Psoas muscle (tissue), 8 donors: ENCODE data around the gene OR56A1. TPM values are rescaled to one million over a fixed set of nuclear protein-coding genes. Genes with fewer than 3 reads are reported as not detected.

ENCODE experiments used
- ATAC-seq, 4 donors: fragments of 200-7000 bp; cut with Tn5 transposase; one replicate each; pipeline ENCODE4 v1.9.1; 2020; ENCODE audit warnings: moderate library complexity in 3 of 4, mild to moderate bottlenecking in 2 of 4
- DNase-seq, 2 donors: peaks; one replicate each; pipeline ENCODE4 v3.0.0-alpha.2; 2020
- H3K27ac ChIP-seq: fragments of 200-600 bp; one replicate; pipeline ENCODE4 v1.8.0; 2022
- H3K27me3 ChIP-seq, 3 donors: fragments of 200-600 bp in 1 of 3; one replicate each; pipeline versions ENCODE4 v1.6.1 to v1.8.0; 2013 to 2022; ENCODE audit warnings: low read length in 2 of 3, mild to moderate bottlenecking in 2 of 3, moderate library complexity in 1 of 3; ENCODE audit not compliant: insufficient read depth in 3 of 3
- H3K36me3 ChIP-seq, 2 donors: fragments of 200-600 bp in 1 of 2; one replicate each; pipeline versions ENCODE4 v1.6.1 to v1.8.0; 2013 to 2022; ENCODE audit warnings: low read depth in 1 of 2, mild to moderate bottlenecking in 1 of 2, moderate library complexity in 1 of 2; ENCODE audit not compliant: insufficient read depth in 1 of 2
- H3K4me1 ChIP-seq: fragments of 200-600 bp; one replicate; pipeline ENCODE4 v1.8.0; 2022
- H3K4me3 ChIP-seq: fragments of 200-600 bp; one replicate; pipeline ENCODE4 v1.8.0; 2022; ENCODE audit warnings: mild to moderate bottlenecking
- H3K9me3 ChIP-seq: fragments of 200-600 bp; one replicate; pipeline ENCODE4 v1.8.0; 2022
- CTCF ChIP-seq: fragments of 200-600 bp; IDR thresholded peaks from one replicate; pipeline ENCODE4 v1.8.0; 2022; ENCODE audit warnings: antibody characterized with exemption
- WGBS, 3 donors: extraction: QIAGEN DNeasy Blood & Tissue Kit; methylation state at CpG; one replicate each; pipeline versions ENCODE4 v1.1.6 to v1.1.7; 2013; 5-methylcytosine and 5-hydroxymethylcytosine counted together
- intact Hi-C, 2 donors: fragments of 100-400 bp; cut with DNase I; formaldehyde crosslinking; loops; one replicate each; pipeline versions ENCODE4 v1.11.0 to v1.14.2; 2022
- polyA plus RNA-seq, 3 donors: library from polyadenylated mRNA; stranded (reverse); fragments of 200-250 nt; gene quantifications; one replicate each; pipeline ENCODE4 v1.2.3, GENCODE V29; 2013
- total RNA-seq, 4 donors: library from RNA; stranded (reverse); fragmentation: NEBNext Ultra II Directional in 2 of 4; extraction: Animal tissue kit (Norgen Biotek cat#: 25700) in 2 of 4; gene quantifications; one replicate each; pipeline versions ENCODE4 v1.2.1 to v1.2.4, GENCODE V29; 2021 to 2023
- donor health status: healthy with polysubstance abuse.
- donor health status: DM: no; HTN: no; CAD: no; lungs with moderate emphysema.
- donor health status: Bipolar disorder and iron deficiency.
- donor health status: healthy.
- donor health status: DM: yes; HTN: yes; CAD: no.
- donor health status: DM: no; HTN: no; CAD: no.
- donor health status: DM: no; HTN: no; CAD: no.
- donor health status: DM: yes; HTN: yes; CAD: no.

Gene OR56A1
- total and polyA plus RNA-seq, 7 donors, result not detected

GRCh38 chr11:6052374-6052773 lies 21.8 kb upstream of the OR56A1 start:
- H3K4me1 ChIP-seq, result no peaks in the 10 kb centered on the region
- intact Hi-C loops, result no loop called here
- no peaks in the 10 kb centered on the region for H3K9me3 ChIP-seq
- DNase-seq (no peak), ATAC-seq (no peak)
- no peak for TF ChIP-seq CTCF
- no peak overlapping the region for H3K27ac ChIP-seq
- H3K27me3 ChIP-seq, result peaks cover 0 to 3% (median 0%) of the 10 kb centered on the region in 3 donors
- no peak overlapping the region for H3K4me3 ChIP-seq
- 64 to 67% (median 64%) methylated on average over 3 of the region's 3 CpGs for WGBS, 3 donors
- H3K36me3 ChIP-seq, result no peaks in the 10 kb centered on the region

DNA sequence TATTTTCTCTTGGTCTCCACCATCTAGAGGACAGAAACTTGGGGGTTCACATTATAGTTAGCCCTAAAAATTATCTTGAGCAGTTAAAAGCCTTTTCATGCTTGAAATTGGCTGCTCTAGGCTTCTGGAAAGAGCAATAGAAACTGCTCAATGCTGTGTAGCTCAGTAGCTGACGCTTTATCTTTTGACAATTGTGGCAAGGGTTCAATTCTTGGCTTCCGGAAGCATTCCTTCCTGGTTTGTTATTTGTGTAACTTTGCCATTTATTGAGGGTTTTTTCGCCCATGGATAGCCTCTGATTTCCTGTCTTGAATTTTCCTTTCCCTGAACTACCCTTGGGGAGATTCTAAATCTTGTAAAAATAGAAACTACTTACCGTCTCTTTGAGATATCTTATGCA lies 10.3 kb upstream of the OR56A1 start:
- Histone ChIP-seq H3K4me1 (no peaks in the 10 kb centered on the region), H3K36me3 (no peaks in the 10 kb centered on the region), H3K9me3 (no peaks in the 10 kb centered on the region), H3K27ac (no peak overlapping the region), H3K4me3 (no peak overlapping the region), H3K27me3 (peaks cover 0 to 5% (median 0%) of the 10 kb centered on the region in 3 donors)
- TF ChIP-seq CTCF, result no peak
- 37 to 43% (median 43%) methylated on average over 4 of the region's 4 CpGs for WGBS, 3 donors
- intact Hi-C loops, result no loop called here
- ATAC-seq (no peak), DNase-seq (no peak)

DNA sequence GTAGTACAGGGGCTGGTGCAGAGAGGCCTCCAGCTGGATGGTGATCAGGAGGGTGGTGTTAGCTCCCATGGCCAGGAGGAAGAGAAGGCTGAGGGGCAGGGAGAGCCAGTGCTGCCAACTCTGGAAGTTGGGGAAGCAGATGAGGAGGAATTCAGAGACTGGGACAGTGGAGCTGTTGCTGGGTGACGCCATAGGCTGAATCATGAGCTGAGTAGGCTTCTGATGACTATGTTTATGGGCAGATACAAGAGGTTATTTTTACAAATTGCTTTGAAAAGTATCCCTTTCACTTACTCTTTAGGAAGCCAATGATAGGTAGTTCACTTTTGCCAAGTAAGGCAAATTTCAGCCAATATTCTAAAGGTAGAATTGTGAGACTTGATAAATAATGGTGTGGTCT lies 3.1 kb downstream of the OR56A1 start:
- no peaks in the 10 kb centered on the region for H3K4me1 ChIP-seq
- intact Hi-C loops, result no loop called here
- WGBS, 3 donors, result 68 to 82% (median 77%) methylated on average over 1 of the region's 1 CpG
- TF ChIP-seq CTCF, result no peak
- H3K27me3 ChIP-seq, result peaks cover 0 to 13% (median 0%) of the 10 kb centered on the region in 3 donors
- H3K4me3 ChIP-seq, result no peak overlapping the region
- no peaks in the 10 kb centered on the region for H3K9me3 ChIP-seq
- H3K27ac ChIP-seq, result no peak overlapping the region
- ATAC-seq (no peak), DNase-seq (no peak)
- H3K36me3 ChIP-seq, result no peaks in the 10 kb centered on the region

GRCh38 chr11:6025056-6025455 lies 5.5 kb downstream of the OR56A1 start:
- peaks cover 0 to 4% (median 0%) of the 10 kb centered on the region in 3 donors for H3K27me3 ChIP-seq
- H3K27ac ChIP-seq, result no peak overlapping the region
- H3K4me1 ChIP-seq, result no peaks in the 10 kb centered on the region
- H3K4me3 ChIP-seq, result no peak overlapping the region
- no peak for TF ChIP-seq CTCF
- WGBS, 3 donors, result 68 to 78% (median 73%) methylated on average over 2 of the region's 2 CpGs
- DNase-seq (no peak), ATAC-seq (no peak)
- no peaks in the 10 kb centered on the region for H3K36me3 ChIP-seq
- intact Hi-C loops, result loop anchor here in 1 of 2 donors (2.0 kb wide), 1 partner anchor 290 kb away; no protein-coding TSS in a partner anchor
- H3K9me3 ChIP-seq, result no peaks in the 10 kb centered on the region

- peak in 2 of 4 donors; percentile 39 to 56 for ATAC-seq
Observed at GRCh38 chr11:6022956-6023355, 7.6 kb downstream of the OR56A1 start.

More at GRCh38 chr11:6022956-6023355, 7.6 kb downstream of the OR56A1 start:
- peak; percentile 46 for TF ChIP-seq CTCF
- Histone ChIP-seq H3K27ac (no peak overlapping the region), H3K27me3 (no peaks in the 10 kb centered on the region), H3K9me3 (no peaks in the 10 kb centered on the region), H3K4me3 (no peak overlapping the region), H3K36me3 (no peaks in the 10 kb centered on the region), H3K4me1 (no peaks in the 10 kb centered on the region)
- WGBS, 3 donors, result 1 to 5% (median 5%) methylated on average over 4 of the region's 4 CpGs
- no peak for DNase-seq
- intact Hi-C loops, result loop anchor here (5.0 kb wide), 1 partner anchor 329 kb away; no protein-coding TSS in a partner anchor
